HG02610 (cell line): ENCODE data around the gene HOXB4.

Source experiments
- ATAC-seq: cut with Tn5 transposase; IDR thresholded peaks from one replicate; pipeline ENCODE4 v1.9.1; 2021; ENCODE audit warnings: mild to moderate bottlenecking, moderate library complexity; ENCODE audit not compliant: unreplicated experiment

The HOXB4 gene

DNA sequence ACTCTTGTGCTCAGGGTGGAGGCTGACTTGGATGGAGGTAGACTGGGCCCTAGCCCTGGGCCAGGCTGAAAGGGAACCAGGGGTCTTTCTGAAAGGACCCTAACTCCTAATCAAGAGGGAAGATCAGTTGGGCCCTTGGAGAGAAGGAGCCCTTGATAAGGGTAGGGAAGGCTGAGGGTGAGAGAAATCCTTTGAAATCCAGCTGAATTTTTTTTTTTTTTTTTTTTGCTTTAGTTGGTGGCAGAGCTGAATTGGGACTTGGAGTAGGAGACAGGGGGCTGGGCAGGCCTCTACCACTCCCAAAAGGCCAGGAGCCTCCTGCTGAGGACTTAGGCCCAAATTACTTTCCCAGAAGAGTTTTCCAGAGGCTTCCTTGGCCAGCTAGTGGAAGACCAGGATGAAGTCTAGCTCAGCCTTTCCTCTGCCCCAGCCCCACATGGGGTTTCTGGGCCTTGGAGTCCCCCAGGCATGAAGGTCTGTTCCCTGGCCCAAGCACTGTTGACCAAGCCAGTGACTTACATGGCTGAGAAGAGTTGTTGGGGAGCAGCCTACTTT, 12.5 kb upstream of the HOXB4 start:
- ATAC-seq, result no peak

DNA sequence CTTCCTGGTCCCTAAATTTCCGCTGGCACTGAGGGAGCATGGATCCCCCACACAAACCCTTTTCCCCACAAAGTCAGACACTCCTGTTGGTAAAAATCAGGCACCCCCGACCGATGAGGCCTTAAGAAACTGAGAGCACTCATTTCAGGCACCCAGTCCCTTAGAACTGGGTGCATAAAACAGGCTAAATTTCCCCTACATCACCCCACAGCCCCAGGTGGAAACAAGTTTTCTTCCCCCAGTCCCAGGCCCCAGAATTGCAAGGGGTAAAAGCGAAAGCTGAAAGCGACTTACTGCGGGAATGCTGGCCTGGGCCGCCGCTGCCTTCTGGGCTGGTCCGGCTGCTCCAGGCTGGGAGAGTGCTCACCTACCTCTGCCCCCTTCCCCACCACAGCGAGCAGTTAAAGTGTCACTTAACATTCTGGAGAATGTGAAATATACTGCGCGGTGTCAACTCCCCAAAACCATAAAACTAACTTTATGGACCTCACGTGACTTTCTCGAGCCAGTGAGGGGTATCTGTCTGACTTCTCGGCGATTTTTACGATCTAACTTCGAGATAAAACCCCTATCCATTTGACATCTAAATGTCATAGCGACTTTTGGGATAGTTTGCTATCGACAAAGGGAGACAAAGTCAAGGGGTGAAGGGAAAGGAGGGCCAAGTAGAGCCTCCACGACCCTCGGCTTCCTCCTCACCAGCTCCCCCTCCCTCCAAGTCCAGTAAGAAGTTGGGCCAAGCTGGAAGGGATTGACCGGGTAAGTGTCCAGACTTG, 11.9 kb upstream of the HOXB4 start, which contains the start of gene HOXB3:
Gene HOXB3, minus strand, starts transcription at position 411 of the 776 bp plus-strand sequence. CDS start 37,767 bp downstream, outside the sequence.
- no peak for ATAC-seq

DNA sequence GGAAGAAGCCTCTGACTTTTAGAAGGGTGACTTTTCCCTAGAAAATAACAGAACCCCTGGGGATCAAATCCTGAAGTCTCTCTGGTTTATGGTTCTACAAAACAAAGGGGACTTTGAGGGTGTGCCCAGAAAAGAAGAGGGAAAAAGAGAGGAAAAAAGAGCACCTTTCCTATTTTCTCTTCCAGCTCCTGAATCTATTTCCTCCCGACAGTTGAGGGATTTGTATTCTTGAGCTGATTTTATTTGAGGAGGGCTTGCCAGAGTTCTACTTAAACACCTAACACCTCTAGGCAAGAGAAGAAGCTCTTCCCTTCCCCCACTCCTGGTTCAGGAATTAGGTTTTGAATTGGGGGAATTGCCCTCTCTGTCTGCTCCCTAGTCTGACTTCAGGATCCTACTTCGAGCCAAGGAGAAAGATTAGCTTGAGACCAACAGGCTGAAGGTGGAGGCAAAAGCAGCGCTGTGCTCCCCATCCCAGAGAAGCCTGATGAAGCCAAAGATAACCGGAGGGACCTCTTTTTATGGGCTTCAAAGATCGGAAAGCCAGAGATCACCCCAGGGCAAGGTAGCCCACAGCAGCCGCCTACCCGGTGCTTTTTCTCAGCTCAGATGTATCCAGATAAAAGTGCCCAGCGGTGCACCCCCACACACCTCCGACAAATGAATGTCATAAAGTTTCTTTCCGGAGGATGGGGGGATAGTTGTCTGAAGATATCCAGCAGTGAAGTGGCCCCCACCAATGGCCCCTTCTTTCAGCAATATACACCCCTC, 11.1 kb upstream of the HOXB4 start:
- ATAC-seq, result no peak

DNA sequence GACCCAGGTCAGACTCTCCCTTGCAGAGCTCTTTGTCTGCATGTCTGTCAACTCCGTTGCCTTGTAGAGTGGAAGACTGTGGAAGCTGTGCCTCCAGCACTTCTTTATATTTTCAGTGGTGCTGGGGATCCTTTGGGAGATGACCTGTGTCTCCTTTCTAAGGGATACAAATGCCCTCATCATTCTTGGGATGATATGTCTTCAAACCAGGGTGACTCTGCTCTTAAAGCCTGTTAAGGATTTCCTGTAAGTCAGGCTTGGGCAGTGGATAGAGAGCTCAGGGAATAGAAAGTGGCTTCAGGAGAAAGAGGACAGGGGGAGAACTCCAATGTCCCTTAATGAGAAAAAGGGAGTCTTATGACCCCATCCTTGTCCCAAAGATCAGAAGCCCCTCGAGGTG, 10.4 kb upstream of the HOXB4 start:
- no peak for ATAC-seq

DNA sequence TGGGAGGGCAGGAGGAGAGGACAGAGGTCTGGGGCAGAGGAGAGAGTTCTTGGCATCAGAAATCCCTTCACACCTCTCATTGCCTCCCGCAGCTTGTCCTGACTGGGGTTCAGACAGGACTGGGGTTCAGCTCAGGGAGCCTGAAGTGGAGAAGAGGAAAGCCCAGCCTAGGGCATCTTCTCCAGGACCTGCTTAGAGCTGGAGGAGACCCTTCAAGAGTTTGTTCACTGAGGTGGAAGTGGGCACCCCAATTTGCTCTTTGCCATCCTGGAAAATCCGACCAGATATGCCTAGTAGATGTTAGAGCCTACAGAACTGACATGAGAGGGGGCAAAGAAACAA, 9.9 kb upstream of the HOXB4 start:
- ATAC-seq, result no peak

DNA sequence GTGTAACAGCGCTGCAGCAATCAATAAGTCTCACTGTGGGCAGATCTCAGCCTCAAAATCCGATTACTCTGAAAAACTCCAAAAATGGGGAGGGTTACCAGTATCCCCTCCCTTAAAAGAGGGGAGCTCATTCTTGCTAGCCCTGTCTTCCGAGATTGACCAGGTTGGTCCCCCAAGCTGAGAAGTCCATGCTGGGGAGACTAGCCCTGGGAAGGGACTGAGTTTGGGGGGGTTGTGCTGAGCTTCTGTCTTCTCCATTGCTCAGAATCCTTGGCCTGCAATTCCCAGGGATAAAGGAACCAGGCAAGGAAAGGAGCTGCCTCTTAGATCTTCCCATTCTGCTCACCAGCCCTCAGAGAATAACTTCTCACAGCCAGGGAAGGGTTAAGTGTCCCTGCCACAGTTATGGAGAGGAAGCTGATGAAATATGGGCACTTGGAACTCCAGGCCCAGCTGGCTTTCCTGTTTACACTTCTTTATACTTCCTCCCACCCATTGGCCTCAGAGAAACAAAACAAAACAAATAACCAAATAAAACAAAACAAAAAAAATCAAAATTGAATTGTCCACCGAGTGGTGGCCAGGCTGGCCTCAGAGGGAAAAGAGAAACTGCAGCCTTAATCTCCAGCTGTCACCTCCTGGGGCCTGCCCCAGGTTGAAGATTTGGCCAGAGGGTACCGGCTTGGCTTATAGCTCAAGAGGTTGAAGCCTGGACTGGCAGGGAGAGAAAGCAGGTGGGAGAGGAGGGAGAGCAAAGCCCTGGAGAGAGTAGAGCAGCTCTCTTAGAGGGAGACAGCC, 9.3 kb upstream of the HOXB4 start:
- no peak for ATAC-seq

DNA sequence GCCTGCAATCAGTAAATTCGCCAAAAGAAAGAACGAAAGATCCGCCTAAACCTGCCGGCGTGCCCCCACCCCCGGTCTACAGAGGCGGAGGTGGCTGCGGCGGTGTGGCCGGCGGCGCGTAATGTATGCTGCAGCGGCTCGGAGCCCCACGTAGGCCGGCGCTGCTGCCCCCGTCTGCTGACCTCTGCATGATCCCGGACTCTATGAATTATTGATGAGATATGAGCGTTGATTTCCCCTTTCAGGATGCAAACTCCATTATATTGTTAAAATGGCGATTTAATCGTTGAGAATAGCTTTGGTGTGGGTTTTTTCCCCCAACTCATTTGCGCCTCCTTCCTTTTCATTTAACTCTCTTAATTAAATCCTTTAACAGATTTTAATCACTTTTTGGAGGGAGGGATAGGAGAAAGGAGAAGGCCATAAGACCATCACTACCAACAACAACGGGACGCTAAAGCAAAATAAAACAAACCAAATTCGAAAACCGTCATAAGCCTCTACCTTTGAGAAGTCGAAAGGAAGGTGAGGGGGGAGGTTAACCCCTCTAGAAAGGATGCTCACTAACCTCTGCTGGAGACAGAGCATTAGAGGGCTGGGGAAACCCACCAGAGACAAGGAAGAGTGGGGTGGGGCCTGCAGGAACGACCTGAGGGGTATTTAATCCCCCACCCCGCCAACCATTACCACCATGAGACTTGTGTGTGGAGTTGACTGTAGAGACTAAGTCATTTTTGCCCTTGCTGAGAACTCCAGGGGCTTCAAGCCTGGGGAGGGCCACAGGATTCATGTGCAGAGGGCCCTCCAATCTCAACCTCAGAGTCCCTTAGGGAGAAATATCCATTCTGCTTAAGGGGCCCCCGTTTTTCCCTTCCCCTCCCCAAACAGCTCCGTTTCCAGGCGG, 8.5 kb upstream of the HOXB4 start:
- no peak for ATAC-seq

DNA sequence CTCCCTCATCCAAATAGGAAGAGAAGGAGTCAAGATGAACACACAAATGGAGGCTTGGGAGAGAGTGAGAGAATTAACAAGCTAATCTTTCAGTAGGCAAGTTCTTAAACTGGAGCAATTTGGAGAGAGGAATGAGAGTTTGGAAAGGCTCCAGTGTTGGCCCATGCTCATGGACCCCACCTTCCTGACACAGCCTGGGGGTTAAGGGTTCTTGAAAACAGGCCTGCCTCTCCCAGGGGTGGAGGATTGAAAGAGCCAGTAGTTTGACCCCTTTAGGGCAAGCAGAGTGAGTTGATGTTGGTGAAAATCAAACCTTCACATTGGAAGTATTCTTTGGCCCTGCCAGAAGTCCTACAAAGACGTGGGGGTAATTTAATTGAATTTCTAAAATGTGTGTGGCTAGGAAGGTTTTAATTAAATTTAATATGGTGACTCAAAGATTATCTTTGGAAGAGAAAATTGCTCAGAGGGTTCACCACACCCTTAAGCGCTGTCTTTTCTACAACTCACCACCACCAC, 6.1 kb upstream of the HOXB4 start:
- ATAC-seq, result no peak

DNA sequence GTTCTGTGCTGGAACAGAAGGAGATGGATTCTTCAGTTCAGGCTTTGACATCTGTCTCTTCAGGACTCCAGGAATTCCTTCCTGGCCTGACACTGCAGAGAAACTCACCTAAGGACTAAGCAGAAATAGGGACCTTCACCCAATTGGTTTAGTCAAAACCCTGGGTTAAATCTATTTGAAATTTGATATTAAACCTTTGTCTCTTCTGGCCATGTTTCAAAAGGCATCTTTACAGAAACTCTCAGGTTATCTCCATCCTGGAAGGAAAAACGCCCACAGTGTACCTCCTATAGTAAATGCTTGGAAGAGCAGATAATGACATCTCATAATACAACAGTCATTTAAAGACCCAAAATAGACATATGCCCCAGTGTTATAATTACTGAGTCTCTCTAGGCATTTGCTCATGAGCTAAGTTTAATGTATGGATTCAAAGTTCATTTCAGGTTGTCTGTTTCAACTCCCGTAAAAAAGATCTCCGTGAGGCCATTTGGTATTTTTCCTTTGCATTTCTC, 5.6 kb upstream of the HOXB4 start:
- no peak for ATAC-seq

DNA sequence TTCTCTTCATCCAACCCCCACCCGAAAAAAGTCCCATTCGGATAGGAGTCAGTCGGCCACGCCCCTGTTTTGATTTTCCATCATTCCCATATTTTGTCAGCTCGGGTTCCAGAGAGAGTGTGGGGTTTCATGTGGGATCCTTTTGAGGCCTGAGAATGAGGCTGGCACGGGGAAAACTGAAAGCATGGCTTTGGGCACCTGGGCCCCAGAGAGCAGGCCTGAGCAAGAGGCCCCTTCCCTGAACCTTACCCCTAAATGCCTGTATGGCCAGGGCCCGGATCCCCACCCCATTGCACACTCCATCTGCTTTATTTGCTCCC, 4.6 kb upstream of the HOXB4 start:
- no peak for ATAC-seq

DNA sequence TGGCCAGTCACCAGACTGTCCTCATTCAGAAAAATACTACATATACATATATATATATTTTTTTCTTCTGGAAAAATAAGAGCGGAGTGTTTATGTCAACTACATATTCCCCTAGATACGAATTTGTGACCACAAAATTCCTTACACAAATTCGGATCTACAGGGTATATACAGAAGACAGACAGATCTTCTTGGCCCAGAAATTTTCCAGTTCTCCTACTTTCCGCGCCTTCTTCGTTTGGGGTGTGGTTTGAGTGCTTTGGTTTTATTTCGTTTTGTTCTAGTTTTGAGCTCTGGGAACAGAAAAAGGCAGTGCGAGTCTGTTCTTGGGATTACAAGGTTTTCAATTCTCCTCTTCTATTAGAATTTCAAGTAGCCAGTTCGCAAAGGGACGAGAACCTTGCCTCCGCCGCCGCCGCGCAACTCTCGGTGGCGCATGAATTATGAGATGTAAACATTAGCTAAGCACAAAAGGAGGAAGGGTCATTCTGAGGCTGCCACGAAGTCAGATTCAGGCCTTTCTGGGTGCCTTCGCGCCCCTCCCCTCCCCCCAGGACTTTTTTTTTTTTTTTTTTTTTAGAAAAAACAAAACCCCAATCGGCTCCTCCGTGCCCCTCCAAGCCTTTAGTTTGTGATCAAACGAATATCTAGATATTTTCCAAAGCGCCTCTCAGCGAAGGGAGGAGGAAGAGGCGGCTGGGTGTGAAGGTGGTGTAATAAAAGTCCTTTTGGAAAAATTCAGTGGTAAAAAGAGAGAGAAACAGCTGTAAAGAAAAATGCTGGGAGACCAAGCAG, 1.8 kb upstream of the HOXB4 start:
- ATAC-seq, result no peak

DNA sequence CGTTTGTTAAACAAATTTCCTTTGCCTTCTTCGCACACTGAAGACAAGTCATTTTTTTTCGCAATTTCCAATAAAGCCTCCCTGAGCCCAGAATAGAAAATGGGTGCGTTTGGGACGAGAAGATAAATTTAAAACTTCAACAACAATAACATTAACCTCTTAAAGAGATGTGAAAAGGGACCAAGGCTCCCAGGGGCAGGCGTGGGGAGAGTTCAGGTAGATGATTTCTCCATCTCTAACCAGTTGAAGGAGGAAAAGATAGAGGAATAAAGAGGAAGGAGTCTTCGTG, 1.3 kb upstream of the HOXB4 start:
- no peak for ATAC-seq

DNA sequence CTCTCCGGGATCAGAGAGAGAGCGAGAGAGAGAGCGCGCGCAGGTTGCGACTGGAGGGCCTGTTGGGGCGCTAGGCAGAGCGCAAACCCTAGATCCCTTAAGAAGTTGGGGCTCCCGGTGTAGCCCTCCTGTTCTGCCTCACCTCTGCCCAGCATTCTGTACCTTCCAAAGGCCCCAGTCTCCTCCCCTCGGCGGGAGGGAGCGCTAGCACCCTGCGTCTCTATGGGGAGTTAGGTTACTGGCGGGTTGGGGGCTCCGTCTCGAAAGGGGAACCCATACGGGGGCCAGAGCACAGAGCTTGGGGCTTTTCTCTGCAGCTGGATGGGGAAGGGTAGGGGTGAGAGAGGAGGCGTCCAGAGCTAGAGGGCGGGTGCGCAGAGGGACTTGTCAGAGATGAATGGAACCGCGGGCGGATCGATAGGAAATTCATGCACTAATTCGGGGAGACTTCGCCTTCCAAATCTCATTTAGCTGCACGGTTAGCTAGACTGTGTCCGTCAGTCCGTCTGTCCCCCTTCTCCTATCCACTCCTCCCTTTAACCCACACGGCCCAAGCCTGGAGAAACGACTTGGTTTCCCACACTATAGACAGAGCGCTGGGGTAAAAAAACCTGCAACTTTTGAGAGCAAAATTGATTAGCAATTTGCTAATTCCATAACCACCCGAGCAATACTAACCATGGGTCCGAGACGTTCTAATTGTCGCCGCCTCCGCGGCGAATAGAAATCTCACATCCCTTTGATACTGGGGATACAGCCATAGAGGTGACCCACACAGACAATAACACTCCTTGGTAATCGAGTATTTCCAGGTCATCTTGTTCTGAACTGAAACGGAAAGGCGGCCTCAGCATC, 693 bp upstream of the HOXB4 start:
- ATAC-seq, result no peak

DNA sequence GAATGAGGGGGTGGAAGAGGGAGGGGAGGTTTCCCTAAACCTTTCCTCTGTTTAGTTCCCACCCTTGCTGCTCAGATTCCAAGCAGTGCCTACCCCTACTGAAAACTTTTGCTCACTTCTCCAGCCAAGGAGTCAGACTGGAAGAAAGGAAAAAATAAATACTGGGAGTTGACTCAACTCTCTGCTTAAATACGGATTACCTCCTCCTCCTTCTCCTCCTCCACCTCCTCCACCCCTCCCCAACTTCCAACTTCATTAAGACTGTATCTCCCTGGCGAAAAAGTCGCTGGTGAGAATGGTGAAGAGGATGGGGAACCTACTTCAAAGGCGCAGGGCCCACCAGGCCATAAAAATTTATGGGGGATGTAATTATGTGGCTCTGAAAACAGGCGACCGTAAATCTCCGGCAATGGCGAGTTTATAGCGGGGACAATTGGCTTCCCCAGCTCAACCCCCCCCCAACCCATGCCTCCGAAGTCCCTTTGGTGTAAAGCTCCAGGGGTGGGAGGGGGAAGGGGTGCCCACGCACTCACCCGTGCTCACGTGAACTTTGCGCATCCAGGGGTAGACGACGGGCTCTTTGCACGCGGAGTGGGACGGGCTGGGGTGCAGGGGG, 712 bp downstream of the HOXB4 start:
- no peak for ATAC-seq

DNA sequence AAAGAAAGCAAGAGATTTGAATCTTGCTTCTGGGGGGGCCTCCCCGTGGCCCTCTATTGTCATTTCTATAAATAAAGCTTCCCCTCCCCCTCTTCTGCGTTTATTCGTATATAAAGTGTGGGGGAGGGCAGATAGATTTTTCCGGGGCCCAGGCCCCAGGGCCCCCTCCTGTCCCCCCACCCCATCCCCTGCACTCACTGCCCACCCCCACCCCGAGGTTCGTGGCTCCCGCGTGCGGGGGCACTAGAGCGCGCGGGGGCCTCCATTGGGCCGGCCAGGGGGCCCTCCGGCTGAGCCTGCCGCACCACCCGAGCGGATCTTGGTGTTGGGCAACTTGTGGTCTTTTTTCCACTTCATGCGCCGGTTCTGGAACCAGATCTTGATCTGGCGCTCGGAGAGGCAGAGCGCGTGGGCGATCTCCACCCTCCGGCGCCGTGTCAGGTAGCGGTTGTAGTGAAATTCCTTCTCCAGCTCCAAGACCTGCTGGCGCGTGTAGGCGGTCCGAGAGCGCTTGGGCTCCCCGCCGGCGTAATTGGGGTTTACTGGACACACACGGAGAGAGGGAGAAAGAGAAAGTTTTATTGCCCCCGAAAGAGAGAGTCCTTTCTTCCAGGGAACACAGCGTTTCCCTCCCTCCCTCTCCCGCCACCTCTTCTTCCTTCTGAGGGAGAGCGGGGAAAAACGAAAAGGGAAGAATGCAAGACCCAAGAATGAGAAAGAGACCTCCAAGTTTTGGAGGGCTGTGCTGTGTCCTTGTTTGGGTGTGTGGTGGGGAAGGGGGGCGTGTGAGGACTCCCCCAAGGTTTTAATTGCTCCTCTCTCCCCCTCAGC, 1.5 kb downstream of the HOXB4 start:
- ATAC-seq, result no peak

DNA sequence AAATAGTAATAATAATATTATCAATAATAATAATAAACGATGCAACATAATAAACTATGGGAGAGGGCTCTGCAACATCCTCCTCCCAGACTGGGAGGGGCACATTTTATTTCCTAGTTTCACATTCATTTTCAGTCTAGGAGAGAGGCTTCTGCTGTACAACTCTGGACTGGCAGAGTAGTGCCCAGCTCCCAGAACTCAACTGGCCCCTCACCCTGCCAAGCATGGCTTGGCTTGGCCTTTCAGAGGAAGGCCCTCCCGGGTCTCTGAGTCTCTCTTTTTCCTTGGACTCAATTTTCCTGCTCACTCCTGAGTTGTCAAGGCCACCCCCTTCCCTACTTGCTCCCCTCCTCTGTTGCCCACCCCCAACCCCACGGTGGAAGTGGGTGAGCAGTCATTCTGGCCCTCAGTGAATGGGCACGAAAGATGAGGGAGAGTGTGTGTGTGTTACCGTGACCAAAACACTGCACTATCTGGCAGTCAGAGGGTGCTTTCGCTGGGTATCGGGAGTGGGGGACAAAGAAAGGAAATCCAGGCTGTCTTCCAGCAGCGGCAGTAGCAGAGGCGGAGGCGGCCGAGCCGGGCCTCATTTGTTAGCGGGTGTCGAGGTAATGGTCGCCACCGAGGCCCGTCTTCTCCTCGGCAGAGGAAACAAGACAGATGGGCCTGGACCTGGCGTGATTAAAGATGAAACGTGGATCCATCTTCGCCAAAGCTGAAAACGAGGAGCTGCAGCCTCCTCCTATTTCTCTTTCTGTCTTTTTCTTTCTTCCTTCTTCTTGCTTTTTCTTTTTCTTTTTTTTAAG, 2.3 kb downstream of the HOXB4 start:
- no peak for ATAC-seq
